Activated CD8-positive, alpha-beta T cell treated with anti-CD3 and anti-CD28 coated beads for 36 hours (primary cell): ENCODE data around the gene PMEL. TPM values are rescaled to one million over a fixed set of nuclear protein-coding genes. Genes with fewer than 3 reads are reported as not detected.
A peak's percentile ranks its signal among the peaks of the same experiment; 100 is the strongest.

Experiments used
- ATAC-seq: fragments of 200-7000 bp; cut with Tn5 transposase; one replicate; pipeline ENCODE4 v1.10.0; 2021; ENCODE audit warnings: mild to moderate bottlenecking, moderate library complexity
- CTCF ChIA-PET: fragments of 350-600 bp; sonication (Branson Sonifier 250); formaldehyde crosslinking; loops from one replicate; lab custom pipeline; 2021; ENCODE audit warnings: antibody characterized with exemption; lab: Charles Lee
- POLR2A ChIA-PET: fragments of 350-600 bp; sonication (Branson Sonifier 250); formaldehyde crosslinking; loops from one replicate; lab custom pipeline; 2021; ENCODE audit warnings: antibody characterized with exemption; lab: Charles Lee
- DNase-seq: peaks from one replicate; pipeline ENCODE4 v3.0.0-alpha.2; 2020
- H3K27ac Mint-ChIP-seq: one replicate; pipeline ENCODE4 v1.8.0; 2021; ENCODE audit warnings: mild to moderate bottlenecking, mixed read lengths
- H3K27me3 Mint-ChIP-seq: one replicate; pipeline ENCODE4 v1.8.0; 2021; ENCODE audit warnings: mixed read lengths
- H3K36me3 Mint-ChIP-seq: one replicate; pipeline ENCODE4 v1.8.0; 2021; ENCODE audit warnings: low read depth, mixed read lengths
- H3K4me1 Mint-ChIP-seq: one replicate; pipeline ENCODE4 v1.8.0; 2021; ENCODE audit warnings: low read depth, mixed read lengths
- H3K4me3 Mint-ChIP-seq: one replicate; pipeline ENCODE4 v1.8.0; 2021; ENCODE audit warnings: mild to moderate bottlenecking, moderate library complexity, mixed read lengths
- H3K9me3 Mint-ChIP-seq: one replicate; pipeline ENCODE4 v1.8.0; 2021; ENCODE audit warnings: mixed read lengths
- CTCF ChIP-seq: fragments of 200-600 bp; IDR thresholded peaks from one replicate; pipeline ENCODE4 v1.8.0; 2022; ENCODE audit warnings: antibody characterized with exemption, mild to moderate bottlenecking
- intact Hi-C: fragments of 100-400 bp; cut with micrococcal nuclease; formaldehyde crosslinking; loops from one replicate; pipeline ENCODE4 v1.10.0; 2022
- total RNA-seq, 2 experiments: library from RNA; stranded (reverse); gene quantifications; one replicate each; pipeline ENCODE4 v1.2.3, GENCODE V29; 2021

The PMEL gene
- total RNA-seq, 2 experiments from 2014 or later: 0.65 to 1.2 TPM

GRCh38 chr12:55955344-55955743, 10.5 kb downstream of the PMEL start:
- Mint-ChIP-seq H3K9me3 (no peaks in the 10 kb centered on the region), H3K27me3 (no peaks in the 10 kb centered on the region), H3K4me3 (no peak overlapping the region), H3K27ac (peak overlapping the region; percentile 60), H3K4me1 (peaks cover 15% of the 10 kb centered on the region), H3K36me3 (peaks cover 31% of the 10 kb centered on the region)
- no peak for DNase-seq
- no peak for ATAC-seq
- intact Hi-C loops: no loop called here
- no peak for TF ChIP-seq CTCF
- CTCF ChIA-PET: interaction anchor here (0.9 to 1.8 kb wide), 7 partner anchors 13 to 217 kb away, joined by 3 to 6 read pairs (median 3); no protein-coding TSS in a partner anchor
- POLR2A ChIA-PET: interaction anchor here (0.9 to 5.9 kb wide), 5 partner anchors 9 to 90 kb away, joined by 3 to 46 read pairs (median 10); partner anchors contain the start of genes CDK2 and PMEL

GRCh38 chr12:55946553-55946952, 19.3 kb downstream of the PMEL start:
- ATAC-seq: peak; percentile 45
- Mint-ChIP-seq H3K4me1 (peaks cover 38% of the 10 kb centered on the region), H3K36me3 (peaks cover 66% of the 10 kb centered on the region), H3K9me3 (no peaks in the 10 kb centered on the region), H3K27ac (peak overlapping the region; percentile 75), H3K4me3 (no peak overlapping the region), H3K27me3 (no peaks in the 10 kb centered on the region)
- ChIA-PET CTCF (interaction anchor here (1.3 to 2.1 kb wide), 3 partner anchors 11 to 152 kb away, joined by 4 to 6 read pairs (median 6); no protein-coding TSS in a partner anchor), POLR2A (interaction anchor here (1.0 to 6.5 kb wide), 3 partner anchors 11 to 199 kb away, joined by 3 to 36 read pairs (median 3); no protein-coding TSS in a partner anchor)
- no peak for TF ChIP-seq CTCF
- intact Hi-C loops: no loop called here
- DNase-seq: no peak

DNA sequence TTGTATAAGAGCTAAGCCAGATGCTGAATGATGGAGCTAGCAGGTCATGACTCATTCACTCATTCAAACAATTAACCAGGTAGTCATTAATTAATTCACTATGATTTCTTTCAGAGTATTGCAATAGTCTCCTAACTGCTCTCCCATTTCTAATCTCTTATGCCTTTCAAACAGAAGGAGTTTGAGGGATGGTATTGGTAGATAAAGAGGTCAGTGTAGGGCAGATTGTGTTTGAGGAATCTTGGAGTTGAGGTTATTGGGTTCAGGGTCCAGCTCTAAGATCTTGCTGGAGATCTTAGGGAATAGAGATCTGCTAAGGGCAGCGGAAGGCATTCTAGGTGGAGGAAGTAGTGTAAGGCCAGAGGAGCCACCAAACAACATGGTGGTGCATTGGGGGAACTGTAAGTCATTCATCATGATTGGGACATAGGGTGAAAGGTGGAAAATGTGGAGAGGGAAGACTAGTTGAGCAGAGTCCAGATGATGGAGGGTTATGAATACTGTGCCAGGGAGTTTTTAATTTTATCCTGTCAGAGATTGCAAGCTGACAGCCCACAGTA, 23.2 kb downstream of the PMEL start:
- POLR2A ChIA-PET: interaction anchor here (0.8 to 3.0 kb wide), 6 partner anchors 10 to 98 kb away, joined by 3 to 11 read pairs (median 4); no protein-coding TSS in a partner anchor
- Mint-ChIP-seq H3K4me3 (no peak overlapping the region), H3K27ac (peak overlapping the region; percentile 71), H3K9me3 (no peaks in the 10 kb centered on the region), H3K4me1 (peaks cover 71% of the 10 kb centered on the region), H3K27me3 (no peaks in the 10 kb centered on the region), H3K36me3 (peaks cover 88% of the 10 kb centered on the region)
- DNase-seq (no peak), ATAC-seq (no peak)
- no peak for TF ChIP-seq CTCF
- CTCF ChIA-PET: interaction anchor here (0.8 to 1.3 kb wide), 4 partner anchors 10 to 181 kb away, joined by 3 to 6 read pairs (median 4); no protein-coding TSS in a partner anchor
- intact Hi-C loops: no loop called here

DNA sequence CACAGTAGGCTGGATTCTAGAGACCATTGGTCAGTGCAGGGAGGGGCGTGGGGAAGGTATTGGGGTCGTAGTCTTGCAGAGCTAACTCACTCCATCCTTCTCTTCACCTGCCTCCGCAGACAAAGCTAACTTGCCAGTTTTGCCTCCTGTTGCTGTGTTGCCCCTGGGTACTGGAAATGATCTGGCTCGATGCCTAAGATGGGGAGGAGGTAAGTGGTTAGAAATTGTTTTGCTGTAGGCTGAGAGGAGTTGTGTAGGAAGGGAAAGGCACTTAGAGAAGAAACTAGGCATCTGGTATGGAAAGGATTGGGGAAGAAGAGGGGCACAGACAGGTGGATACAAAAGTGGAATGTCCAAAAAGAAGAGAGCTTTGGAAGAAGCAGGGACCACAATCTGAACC, 23.8 kb downstream of the PMEL start:
- peaks cover 72% of the 10 kb centered on the region for H3K4me1 Mint-ChIP-seq
- H3K36me3 Mint-ChIP-seq: peaks cover 88% of the 10 kb centered on the region
- no peak for DNase-seq
- H3K27me3 Mint-ChIP-seq: no peaks in the 10 kb centered on the region
- no peaks in the 10 kb centered on the region for H3K9me3 Mint-ChIP-seq
- ATAC-seq: no peak
- no peak overlapping the region for H3K4me3 Mint-ChIP-seq
- intact Hi-C loops: no loop called here
- POLR2A ChIA-PET: interaction anchor here (0.8 to 3.0 kb wide), 8 partner anchors 8 to 98 kb away, joined by 3 to 11 read pairs (median 4); no protein-coding TSS in a partner anchor
- peak overlapping the region; percentile 62 for H3K27ac Mint-ChIP-seq
- CTCF ChIA-PET: interaction anchor here (0.8 to 4.0 kb wide), 6 partner anchors 9 to 204 kb away, joined by 3 to 31 read pairs (median 4); no protein-coding TSS in a partner anchor
- no peak for TF ChIP-seq CTCF
